Tibial nerve (tissue), 4 donors: ENCODE measurements around the gene ARAP3.

Experiments used
- EP300 ChIP-seq, 2 donors: sonication (generic); formaldehyde crosslinking; IDR thresholded peaks; one replicate each; pipeline ENCODE4 v1.6.1; 2017; ENCODE audit warnings: antibody characterized with exemption in 2 of 2, mild to moderate bottlenecking in 1 of 2
- POLR2A ChIP-seq, 2 donors: fragments of 450-650 bp; IDR thresholded peaks; one replicate each; pipeline ENCODE4 v1.6.1; 2017; ENCODE audit warnings: antibody characterized with exemption in 2 of 2, mild to moderate bottlenecking in 2 of 2, moderate library complexity in 2 of 2
- TF ChIP-seq, protein P1 (sequence below), 5 experiments: fragments of 200-600 bp in 3 of 5; fragments of 450-650 bp in 2 of 5; sonication (generic) in 3 of 5; IDR thresholded peaks; one replicate each; pipeline ENCODE4 v1.5.1; 2016 to 2019; ENCODE audit warnings: antibody characterized with exemption in 5 of 5, mild to moderate bottlenecking in 3 of 5, moderate library complexity in 2 of 5

DNA sequence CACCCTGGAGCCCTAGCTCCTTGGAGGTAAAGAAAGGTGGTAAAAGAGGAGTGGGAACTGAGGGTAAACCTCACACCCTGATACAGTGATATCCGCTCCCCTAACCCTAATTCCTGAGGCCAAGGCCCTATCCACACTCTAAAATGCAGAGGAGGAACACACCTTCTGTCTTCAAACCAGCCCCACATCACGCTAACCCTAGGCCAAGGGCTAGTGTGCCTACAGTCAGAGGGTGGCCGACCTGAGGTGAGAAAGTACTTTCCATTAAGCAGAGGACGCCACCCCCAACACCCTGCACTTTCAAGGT lies 46.0 kb downstream of the ARAP3 start:
- TF ChIP-seq, protein P1, sequence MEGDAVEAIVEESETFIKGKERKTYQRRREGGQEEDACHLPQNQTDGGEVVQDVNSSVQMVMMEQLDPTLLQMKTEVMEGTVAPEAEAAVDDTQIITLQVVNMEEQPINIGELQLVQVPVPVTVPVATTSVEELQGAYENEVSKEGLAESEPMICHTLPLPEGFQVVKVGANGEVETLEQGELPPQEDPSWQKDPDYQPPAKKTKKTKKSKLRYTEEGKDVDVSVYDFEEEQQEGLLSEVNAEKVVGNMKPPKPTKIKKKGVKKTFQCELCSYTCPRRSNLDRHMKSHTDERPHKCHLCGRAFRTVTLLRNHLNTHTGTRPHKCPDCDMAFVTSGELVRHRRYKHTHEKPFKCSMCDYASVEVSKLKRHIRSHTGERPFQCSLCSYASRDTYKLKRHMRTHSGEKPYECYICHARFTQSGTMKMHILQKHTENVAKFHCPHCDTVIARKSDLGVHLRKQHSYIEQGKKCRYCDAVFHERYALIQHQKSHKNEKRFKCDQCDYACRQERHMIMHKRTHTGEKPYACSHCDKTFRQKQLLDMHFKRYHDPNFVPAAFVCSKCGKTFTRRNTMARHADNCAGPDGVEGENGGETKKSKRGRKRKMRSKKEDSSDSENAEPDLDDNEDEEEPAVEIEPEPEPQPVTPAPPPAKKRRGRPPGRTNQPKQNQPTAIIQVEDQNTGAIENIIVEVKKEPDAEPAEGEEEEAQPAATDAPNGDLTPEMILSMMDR (IDR thresholded peaks at IDR 0.05), result no peak
- TF ChIP-seq EP300 (IDR thresholded peaks at IDR 0.05), result no peak
- TF ChIP-seq POLR2A (IDR thresholded peaks at IDR 0.05), result no peak
